SH-SY5Y (cell line): Measurements from ENCODE around the gene TUBB4B.

ENCODE experiments used
- GATA2 ChIP-seq: IDR thresholded peaks from 2 replicates; pipeline ENCODE4 v1.6.1; 2011; ENCODE audit warnings: mild to moderate bottlenecking, low read depth, low read length
- GATA3 ChIP-seq: IDR thresholded peaks from 2 replicates; pipeline ENCODE4 v1.6.1; 2011; ENCODE audit warnings: low read depth, mild to moderate bottlenecking, low read length, moderate library complexity

- TF ChIP-seq GATA3 (no peak), GATA2 (no peak)
These were observed 42.2 kb upstream of the TUBB4B start for GRCh38 chr9:137198902-137199283.
